WI38 (cell line): Measurements from ENCODE around the gene COL7A1.

Source experiments
- H3K4me3 ChIP-seq: 2 replicates; pipeline ENCODE4 v1.5.1; 2011; ENCODE audit warnings: low read depth, mild to moderate bottlenecking, control low read depth, low read length
- CTCF ChIP-seq: IDR thresholded peaks from 2 replicates; pipeline ENCODE4 v1.5.1; 2012; ENCODE audit warnings: low read depth, mild to moderate bottlenecking, control low read depth, low read length

The COL7A1 gene

DNA sequence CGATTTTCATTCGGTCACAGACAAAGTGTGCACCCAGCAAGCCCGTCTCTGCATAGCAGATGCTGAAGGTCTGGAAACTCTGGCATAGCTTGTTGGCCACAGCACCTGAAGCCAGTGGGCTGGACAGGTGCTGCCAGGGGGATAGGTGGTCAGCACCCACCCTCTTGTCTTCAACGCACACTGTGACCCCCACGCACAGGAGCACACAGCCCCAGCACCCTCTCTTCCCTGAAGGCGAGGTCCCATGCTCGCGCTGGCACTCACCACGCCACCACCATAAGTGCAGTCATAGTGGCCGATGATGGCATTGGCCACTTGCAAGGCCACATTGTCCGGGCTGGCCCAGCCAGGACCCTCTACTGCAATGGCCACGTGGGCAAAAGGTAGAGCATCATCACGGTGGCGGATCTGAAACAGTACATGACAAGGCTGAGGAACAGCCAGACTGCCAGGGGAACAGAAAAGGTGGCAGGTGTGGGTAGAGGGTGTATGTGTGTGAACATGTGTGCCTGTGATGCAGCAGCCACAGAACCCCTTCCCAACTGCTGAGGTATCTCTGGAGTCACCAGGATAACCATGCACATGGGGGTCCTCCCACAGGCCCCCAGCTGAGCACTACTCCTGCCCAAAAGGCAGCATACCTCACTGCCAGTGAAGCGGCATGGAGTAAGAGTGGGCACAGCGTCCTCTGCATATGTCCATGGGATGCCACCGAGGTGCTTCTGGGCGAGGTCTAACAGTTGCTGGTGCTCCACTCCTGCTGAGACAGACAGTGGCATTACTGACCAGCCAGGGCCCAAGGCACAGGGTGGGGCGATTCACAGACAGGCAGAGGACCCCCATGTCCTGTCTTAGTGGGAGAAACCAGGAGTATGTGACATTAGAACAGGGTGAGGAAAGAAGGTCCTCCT, 5.8 kb upstream of the COL7A1 start:
- TF ChIP-seq CTCF, result no peak
- H3K4me3 ChIP-seq, result no peak overlapping the region

- H3K4me3 ChIP-seq, result no peak overlapping the region
- TF ChIP-seq CTCF, result no peak
Measured at GRCh38 chr3:48599509-48600285, 4.6 kb upstream of the COL7A1 start.

GRCh38 chr3:48599077-48599501, 4.0 kb upstream of the COL7A1 start:
- TF ChIP-seq CTCF, result no peak
- H3K4me3 ChIP-seq, result peak overlapping the region; percentile 29

DNA sequence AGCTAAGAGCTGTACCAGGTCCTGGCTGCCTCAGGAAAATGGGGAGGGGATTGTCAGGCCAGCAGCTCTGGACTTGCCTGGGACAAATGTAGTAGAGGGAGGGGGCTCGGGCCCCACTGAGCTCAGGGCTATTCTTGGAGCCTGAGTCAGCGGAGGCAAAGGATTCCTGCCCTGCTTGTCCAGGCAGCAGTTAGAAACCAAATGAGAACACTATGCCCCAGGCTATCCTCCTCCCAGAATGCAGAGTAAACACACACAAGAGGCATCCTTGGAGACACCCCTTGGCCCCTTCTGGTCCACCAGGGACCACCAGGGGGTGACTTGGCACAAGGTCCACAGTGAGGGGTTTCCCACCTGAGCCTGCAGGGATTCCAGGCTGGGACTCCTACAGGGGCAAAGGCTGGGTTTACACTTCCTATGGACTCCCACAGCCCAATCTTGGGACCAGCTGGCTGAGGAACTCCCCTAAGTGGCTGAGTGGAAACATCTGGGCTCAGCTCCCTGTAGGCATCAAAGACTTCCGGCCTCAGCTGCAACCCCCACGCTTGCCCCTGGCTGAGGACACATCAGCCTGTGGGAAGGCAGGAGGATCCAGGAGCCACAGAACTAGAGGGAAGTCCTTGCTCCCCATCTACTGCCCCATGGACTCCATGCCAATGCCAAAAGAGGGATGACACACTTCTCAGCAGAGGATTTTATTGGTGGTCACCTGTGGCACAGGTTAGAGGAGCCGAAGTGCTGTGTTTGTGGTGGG, 3.4 kb upstream of the COL7A1 start:
- no peak for TF ChIP-seq CTCF
- peak overlapping the region; percentile 29 for H3K4me3 ChIP-seq

DNA sequence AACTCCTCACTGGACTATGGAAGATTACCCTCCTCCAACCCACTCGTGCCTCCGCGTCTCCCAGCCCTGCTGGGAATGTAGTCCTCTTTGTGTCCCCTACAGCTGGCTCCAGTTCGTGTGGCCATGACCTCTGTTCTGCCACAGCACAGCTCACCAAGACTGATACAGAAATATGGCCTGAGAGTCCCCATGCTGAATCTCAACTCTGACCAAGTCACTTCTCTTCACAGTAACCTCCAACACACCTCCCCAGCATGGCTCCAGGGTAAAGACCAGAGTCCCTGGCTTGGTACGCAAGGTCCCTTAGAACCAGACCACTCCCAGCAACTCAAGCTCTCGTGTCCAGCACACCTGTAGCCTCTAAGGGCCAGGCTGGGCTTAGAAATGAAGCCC, 2.3 kb upstream of the COL7A1 start:
- no peak overlapping the region for H3K4me3 ChIP-seq
- TF ChIP-seq CTCF, result no peak

GRCh38 chr3:48596676-48597407, 1.7 kb upstream of the COL7A1 start:
- no peak overlapping the region for H3K4me3 ChIP-seq
- TF ChIP-seq CTCF, result no peak
